Right lobe of liver (tissue), 4 donors: ENCODE measurements around the gene SEMA6C.

Source experiments
- POLR2A ChIP-seq: fragments of 450-650 bp; IDR thresholded peaks from one replicate; pipeline ENCODE4 v1.6.1; 2017; ENCODE audit warnings: antibody characterized with exemption, mild to moderate bottlenecking
- TF ChIP-seq, protein P1 (sequence below), 4 donors: fragments of 200-600 bp in 3 of 4; fragments of 450-650 bp in 1 of 4; IDR thresholded peaks; one replicate each; pipeline versions ENCODE4 v1.5.1 to v1.8.0; 2016 to 2022; ENCODE audit warnings: antibody characterized with exemption in 4 of 4, mild to moderate bottlenecking in 2 of 4
- donor health status: DM: no; HTN: no; CAD: no.
- donor health status: DM: no; HTN: no; CAD: no.
- donor health status: DM: no; HTN: yes; CAD: no.

DNA sequence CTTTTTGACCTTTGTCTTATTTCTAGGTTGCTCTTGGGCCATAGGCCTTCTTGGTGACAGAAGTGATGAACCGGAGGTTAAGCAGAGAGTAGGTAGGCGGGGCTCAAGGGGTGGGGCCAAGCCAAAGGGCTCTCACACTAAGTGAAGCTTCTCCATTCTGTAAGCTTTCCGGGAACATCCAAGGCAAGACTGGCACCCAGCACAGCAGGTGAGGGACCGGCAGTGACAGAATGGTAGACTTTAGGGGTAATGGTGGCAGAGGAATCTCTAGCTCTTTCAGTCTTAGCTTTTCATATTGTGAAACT is 10.0 kb upstream of the SEMA6C start, which contains the start of gene TNFAIP8L2:
- TF ChIP-seq POLR2A, result no peak
- TF ChIP-seq, protein P1, sequence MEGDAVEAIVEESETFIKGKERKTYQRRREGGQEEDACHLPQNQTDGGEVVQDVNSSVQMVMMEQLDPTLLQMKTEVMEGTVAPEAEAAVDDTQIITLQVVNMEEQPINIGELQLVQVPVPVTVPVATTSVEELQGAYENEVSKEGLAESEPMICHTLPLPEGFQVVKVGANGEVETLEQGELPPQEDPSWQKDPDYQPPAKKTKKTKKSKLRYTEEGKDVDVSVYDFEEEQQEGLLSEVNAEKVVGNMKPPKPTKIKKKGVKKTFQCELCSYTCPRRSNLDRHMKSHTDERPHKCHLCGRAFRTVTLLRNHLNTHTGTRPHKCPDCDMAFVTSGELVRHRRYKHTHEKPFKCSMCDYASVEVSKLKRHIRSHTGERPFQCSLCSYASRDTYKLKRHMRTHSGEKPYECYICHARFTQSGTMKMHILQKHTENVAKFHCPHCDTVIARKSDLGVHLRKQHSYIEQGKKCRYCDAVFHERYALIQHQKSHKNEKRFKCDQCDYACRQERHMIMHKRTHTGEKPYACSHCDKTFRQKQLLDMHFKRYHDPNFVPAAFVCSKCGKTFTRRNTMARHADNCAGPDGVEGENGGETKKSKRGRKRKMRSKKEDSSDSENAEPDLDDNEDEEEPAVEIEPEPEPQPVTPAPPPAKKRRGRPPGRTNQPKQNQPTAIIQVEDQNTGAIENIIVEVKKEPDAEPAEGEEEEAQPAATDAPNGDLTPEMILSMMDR (IDR thresholded peaks at IDR 0.05), result no peak
